Left ventricle myocardium inferior (tissue), 1 donor: Measurements from ENCODE around the gene RAB11FIP2. TPM values are rescaled to one million over a fixed set of nuclear protein-coding genes. Genes with fewer than 3 reads are reported as not detected.

ENCODE experiments used
- DNase-seq: peaks from one replicate; pipeline ENCODE4 v3.0.0-alpha.2; 2020
- H3K27ac ChIP-seq: fragments of 200-600 bp; replicated peaks from 2 replicates; pipeline ENCODE4 v1.8.0; 2021
- H3K27me3 ChIP-seq: fragments of 200-600 bp; 2 replicates; pipeline ENCODE4 v1.8.0; 2021; ENCODE audit warnings: low read depth
- H3K36me3 ChIP-seq: fragments of 200-600 bp; 2 replicates; pipeline ENCODE4 v1.8.0; 2021
- H3K4me1 ChIP-seq: fragments of 200-600 bp; 2 replicates; pipeline ENCODE4 v1.8.0; 2021
- H3K4me3 ChIP-seq: fragments of 200-600 bp; 2 replicates; pipeline ENCODE4 v1.8.0; 2021; ENCODE audit warnings: mild to moderate bottlenecking, moderate library complexity
- H3K9me3 ChIP-seq: fragments of 200-600 bp; replicated peaks from 2 replicates; pipeline ENCODE4 v1.8.0; 2021
- intact Hi-C: fragments of 100-400 bp; cut with micrococcal nuclease; formaldehyde crosslinking; loops from one replicate; pipeline ENCODE4 v1.11.0; 2022
- total RNA-seq: library from RNA; stranded (reverse); fragmentation: NEBNext Ultra II Directional; extraction: Animal tissue kit (Norgen Biotek cat#: 25700); gene quantifications from one replicate; pipeline ENCODE4 v1.2.1, GENCODE V29; 2021
- TF ChIP-seq, protein P1 (sequence below): fragments of 200-600 bp; IDR thresholded peaks from 2 replicates; pipeline ENCODE4 v1.8.0; 2021; ENCODE audit warnings: antibody characterized with exemption, mild to moderate bottlenecking, borderline replicate concordance
- donor health status: DM: no; HTN: yes; CAD: no; lungs with severe emphysema.

RAB11FIP2 gene
- total RNA-seq, 1 donor from 2014 or later, result 9.0 TPM

DNA sequence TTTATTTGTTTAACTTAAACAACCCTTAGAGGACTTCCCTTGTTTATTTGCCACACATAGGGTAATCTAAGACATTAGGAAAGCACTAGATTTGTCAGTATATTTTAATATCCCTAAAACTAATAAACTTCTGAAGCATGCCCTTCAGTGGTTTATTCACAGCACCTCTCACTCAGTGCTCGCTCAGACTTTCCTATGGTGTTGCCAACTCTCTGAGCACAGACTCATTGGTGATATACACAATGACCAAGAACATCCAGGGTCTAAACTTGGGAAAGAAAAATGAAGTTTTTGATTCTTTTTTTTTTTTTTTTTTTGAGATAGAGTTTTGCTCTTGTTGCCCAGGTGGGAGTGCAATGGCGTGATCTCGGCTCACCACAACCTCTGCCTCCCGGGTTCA lies 82.2 kb downstream of the RAB11FIP2 start:
- Histone ChIP-seq H3K9me3 (peaks cover 1% of the 10 kb centered on the region), H3K36me3 (no peaks in the 10 kb centered on the region), H3K4me1 (no peaks in the 10 kb centered on the region), H3K27ac (no peak overlapping the region), H3K27me3 (peaks cover 10% of the 10 kb centered on the region), H3K4me3 (no peak overlapping the region)
- TF ChIP-seq, protein P1, sequence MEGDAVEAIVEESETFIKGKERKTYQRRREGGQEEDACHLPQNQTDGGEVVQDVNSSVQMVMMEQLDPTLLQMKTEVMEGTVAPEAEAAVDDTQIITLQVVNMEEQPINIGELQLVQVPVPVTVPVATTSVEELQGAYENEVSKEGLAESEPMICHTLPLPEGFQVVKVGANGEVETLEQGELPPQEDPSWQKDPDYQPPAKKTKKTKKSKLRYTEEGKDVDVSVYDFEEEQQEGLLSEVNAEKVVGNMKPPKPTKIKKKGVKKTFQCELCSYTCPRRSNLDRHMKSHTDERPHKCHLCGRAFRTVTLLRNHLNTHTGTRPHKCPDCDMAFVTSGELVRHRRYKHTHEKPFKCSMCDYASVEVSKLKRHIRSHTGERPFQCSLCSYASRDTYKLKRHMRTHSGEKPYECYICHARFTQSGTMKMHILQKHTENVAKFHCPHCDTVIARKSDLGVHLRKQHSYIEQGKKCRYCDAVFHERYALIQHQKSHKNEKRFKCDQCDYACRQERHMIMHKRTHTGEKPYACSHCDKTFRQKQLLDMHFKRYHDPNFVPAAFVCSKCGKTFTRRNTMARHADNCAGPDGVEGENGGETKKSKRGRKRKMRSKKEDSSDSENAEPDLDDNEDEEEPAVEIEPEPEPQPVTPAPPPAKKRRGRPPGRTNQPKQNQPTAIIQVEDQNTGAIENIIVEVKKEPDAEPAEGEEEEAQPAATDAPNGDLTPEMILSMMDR, result no peak
- no peak for DNase-seq
- intact Hi-C loops, result no loop called here

DNA sequence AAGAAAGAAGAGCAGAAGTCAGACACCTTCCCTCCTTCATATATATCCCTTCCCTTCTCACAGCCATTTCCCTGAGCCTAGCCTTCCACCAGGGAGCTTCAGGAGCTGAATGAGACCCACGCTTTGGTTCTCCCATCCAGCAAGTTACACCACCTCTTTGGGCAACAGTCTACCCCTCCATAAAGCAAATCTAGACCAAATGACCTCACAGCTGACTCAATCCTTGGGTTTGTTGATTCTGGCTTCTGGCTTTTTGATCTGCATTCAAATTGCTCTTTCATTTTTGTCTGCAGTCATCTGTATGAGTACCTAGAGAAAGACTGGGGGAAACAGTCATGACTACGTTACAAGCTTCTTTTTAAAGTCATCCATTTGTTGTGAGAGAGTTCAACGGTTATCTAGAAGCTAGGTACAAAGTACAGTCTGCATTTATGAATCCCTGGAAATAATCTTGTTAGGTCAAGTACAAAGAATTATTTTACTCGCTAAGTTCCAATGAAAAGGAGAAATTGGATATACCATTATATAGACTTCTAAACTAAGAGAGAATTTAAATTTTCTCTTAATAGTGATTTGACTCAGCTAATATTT lies 86.3 kb downstream of the RAB11FIP2 start:
- intact Hi-C loops, result no loop called here
- peaks cover 9% of the 10 kb centered on the region for H3K27me3 ChIP-seq
- H3K36me3 ChIP-seq, result no peaks in the 10 kb centered on the region
- no peak for DNase-seq
- TF ChIP-seq, protein P1, result no peak
- H3K4me3 ChIP-seq, result no peak overlapping the region
- H3K27ac ChIP-seq, result no peak overlapping the region
- no peaks in the 10 kb centered on the region for H3K9me3 ChIP-seq
- H3K4me1 ChIP-seq, result no peaks in the 10 kb centered on the region

DNA sequence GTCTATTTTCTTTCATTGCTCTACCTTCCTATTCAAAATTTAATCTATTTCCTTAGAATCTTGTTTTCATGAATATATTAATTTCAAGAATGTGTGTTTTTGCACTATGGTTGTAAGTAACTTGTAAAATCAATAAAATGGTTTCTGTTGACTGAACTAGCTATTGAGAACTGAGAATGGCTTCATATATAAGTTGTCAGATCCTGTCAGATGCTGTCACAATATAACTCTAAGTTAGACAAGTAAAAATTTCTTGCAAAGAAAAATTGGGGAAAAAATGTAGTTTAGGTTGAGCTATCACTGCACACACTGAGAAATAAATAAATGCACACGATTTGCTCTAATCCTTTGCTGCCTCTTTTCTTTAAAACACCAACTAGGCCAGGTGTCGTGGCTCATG lies 89.8 kb downstream of the RAB11FIP2 start:
- Histone ChIP-seq H3K4me1 (no peaks in the 10 kb centered on the region), H3K27ac (no peak overlapping the region), H3K36me3 (no peaks in the 10 kb centered on the region), H3K27me3 (peaks cover 18% of the 10 kb centered on the region), H3K9me3 (no peaks in the 10 kb centered on the region), H3K4me3 (no peak overlapping the region)
- TF ChIP-seq, protein P1, result no peak
- intact Hi-C loops, result no loop called here
- DNase-seq, result no peak

DNA sequence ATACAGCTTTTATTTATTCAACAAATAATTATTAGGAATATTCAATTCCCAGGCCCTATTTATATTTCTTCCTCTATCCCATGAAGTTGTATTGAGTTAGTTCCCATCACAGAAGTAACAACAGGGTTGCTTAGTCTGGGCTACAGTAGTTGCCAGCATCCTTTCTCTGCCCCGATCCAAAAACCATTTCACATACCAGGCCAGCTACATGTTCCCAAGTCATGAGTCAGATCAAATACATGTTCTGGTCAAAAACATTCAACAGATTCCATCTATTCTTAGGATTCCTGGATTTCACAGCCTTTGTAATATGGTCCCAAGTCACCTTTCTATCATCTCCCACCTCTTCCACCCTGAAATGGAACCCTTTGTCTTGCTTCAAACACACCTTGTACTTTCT lies 91.6 kb downstream of the RAB11FIP2 start:
- H3K4me3 ChIP-seq, result no peak overlapping the region
- H3K27me3 ChIP-seq, result peaks cover 34% of the 10 kb centered on the region
- TF ChIP-seq, protein P1, result no peak
- H3K9me3 ChIP-seq, result no peaks in the 10 kb centered on the region
- H3K36me3 ChIP-seq, result no peaks in the 10 kb centered on the region
- H3K27ac ChIP-seq, result no peak overlapping the region
- intact Hi-C loops, result no loop called here
- H3K4me1 ChIP-seq, result no peaks in the 10 kb centered on the region
- DNase-seq, result no peak
